Pons (tissue), 1 donor: ENCODE measurements around the gene HADHA.

Experiments used
- DNase-seq: peaks from one replicate; pipeline ENCODE4 v3.0.0-alpha.2; 2016; ENCODE audit warnings: low spot score

HADHA gene

DNA sequence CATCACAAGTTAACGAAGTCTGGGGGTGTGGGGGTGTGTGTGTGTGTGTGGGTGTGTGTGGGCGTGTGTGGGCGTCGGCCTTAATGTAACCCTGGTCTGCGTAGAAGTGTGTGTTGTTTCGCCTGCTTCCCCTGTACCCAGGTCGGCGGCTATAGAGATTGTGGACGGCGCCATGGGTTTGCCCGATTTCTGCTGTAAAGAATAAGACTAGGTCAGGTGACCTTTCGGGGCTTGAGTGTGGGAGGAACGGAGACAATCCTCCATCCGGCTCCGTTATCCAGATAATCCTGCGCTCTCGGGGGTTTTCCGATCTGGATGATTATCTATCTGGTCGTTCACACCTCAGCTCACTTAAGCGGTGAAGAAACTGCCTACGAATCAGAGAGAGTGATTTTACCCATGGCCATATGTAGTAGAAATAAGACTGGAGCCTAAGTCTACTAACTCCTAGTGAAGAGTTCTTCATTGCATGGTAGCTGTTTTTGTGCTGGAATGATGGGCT lies 850 bp upstream of the HADHA start:
- peak; percentile 74 for DNase-seq

DNA sequence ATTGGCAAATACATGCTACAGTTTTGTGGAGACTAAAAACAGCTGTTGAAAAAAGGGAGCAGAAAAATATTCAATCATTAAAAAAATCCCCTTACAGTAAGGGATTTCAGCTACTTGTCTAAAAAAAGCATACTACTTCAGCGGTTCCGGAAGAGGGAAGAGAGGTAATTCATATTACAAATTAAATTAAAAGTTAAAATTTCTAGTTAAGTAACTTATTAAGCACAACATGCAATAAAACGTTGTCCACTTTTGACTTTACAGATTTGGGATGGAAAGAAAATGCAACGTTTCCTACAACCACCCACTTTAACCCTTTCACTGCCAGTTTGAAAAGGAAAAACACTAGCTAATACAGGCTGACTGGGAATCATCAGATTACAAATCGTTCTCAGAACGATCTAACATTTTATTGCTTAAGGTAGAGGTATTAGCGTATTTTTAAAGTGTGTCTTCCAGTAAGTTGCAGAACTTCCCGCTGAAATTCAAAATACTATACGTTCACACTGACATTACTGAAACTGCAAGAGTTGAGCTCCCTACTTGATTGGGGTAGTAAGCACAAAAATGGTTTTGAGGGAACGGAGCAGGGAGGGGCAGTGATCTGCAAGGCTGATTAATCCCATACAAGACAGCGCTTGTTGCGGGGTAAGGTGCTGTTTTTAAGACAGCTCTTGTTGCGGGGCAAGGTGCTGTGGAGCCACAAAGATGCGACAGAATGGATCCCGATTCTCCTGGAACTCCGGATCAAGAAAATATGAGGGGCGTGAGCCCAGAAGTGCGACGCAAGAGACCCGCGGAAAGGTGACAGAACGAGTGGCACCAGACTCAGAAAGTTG lies 743 bp downstream of the HADHA start:
- DNase-seq: peak; percentile 67

- DNase-seq: no peak
Measured at GRCh38 chr2:26241928-26242436, 2.5 kb downstream of the HADHA start.

DNA sequence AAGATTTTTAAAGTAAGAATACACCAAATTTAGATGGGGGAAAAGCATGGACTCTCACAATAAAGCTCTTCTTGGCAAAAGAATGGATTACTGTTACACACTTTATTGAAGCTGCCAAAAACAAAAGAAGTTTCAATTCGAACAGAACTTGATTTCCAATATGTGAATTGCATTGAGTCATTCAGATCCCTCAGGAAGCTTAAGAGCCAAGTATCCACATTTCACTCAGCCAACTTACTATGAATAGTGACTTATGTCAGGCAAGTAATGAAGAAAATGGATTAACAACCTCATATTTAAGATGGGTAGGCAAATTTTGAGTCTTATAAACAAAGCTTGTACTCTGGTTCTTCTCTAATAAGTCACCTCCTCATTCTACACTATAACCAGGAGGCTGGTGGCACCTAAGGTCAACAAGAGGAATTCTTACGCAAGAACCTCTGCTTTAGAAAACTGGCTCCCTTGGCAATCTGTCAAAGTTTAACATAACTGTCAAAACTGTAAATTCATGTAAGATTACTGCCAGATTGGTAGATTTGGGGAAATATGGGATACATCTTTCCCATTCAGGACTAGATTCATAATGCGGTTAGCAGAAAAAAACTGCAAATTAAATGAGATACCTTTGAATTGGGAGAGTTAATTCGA lies 6.0 kb downstream of the HADHA start:
- DNase-seq: no peak

DNA sequence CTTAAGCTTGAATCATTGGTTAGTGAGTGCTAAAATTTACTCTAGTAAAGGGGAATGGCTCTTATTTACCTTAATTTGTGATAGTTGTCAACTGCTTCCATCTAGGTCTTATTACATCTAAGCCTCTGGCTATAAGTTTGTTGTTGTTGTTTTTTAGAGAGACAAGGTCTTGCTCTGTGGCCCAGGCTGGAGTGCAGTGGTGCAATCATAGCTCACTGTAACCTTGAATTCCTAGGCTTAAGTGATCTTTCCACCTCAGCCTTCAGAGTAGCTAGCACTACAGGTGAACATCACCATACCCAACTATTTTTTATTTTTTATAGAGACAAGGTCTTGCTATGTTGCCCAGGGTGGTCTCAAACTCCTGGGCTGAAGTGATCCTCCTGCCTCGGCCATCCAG lies 6.6 kb downstream of the HADHA start:
- DNase-seq: no peak

DNA sequence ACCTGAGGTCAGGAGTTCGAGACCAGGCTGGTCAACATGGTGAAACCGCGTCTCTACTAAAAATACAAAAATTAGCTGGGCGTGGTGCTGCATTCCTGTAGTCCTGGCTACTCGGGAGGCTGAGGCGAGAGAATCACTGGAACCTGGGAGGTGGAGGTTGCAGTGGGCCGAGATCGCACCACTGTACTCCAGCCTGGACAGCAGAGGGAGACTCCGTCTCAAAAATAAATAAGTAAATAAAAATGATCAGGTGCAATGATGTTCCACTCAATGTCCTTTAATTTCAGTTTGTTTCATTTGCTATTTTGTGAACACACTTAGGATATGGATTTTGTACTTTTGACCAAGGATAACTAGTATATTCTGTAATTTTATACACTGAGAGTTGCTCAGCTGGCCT lies 9.3 kb downstream of the HADHA start:
- no peak for DNase-seq

DNA sequence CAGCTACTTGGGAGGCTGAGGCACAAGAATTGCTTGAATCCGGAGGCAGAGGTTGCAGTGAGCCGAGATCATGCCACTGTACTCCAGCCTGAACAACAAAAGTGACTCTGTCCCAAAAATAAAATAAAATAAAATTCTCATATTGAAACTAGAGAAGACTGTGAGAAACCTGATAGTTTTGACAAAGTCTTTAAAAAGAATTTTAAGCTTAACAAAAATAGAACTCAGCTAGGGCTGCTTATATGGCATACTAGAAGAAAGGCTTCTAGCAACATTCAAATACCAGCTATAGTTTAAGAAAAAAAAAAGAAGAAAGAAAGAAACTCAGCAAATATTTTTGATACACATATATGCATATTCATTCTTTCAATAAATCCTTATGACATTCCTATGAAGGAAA lies 13.6 kb downstream of the HADHA start:
- DNase-seq: no peak

DNA sequence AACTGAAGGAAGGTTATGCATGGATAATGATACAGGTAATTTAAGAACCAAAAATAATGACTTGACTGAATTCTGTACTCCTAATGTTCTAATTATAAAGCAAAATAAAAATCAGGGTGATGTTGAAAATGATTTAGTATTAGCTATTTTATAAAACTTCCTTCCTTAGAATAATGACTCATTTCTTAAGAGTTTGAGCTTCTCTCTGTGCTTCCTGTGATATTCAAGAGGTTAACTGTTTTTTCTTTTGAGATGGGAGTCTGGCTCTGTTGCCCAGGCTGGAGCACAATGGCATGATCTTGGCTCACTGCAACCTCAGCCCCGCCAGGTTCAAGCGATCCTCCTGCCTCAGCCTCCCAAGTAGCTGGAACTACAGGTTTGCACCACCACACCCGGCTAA lies 14.8 kb downstream of the HADHA start:
- DNase-seq: no peak

GRCh38 chr2:26224095-26224494 lies 20.3 kb downstream of the HADHA start:
- no peak for DNase-seq

DNA sequence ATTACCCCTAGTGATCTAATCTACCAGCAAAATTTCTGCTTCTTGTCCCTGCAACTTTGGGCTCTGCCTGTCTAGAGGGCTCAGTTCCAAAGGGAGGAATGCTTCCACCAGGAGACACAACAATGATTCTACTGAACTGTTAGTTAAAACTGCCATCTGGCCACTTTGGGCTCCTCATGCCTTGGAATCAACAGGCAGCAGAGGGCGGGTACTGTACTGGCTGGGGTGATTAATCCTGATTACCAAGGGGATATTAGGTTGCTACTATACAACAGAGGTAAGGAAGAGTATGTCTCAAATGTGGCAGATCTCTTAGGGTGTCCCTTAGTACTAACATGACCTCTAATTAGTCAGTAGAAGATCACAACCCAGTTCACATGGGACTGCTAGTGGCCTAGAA lies 21.4 kb downstream of the HADHA start:
- peak; percentile 53 for DNase-seq

DNA sequence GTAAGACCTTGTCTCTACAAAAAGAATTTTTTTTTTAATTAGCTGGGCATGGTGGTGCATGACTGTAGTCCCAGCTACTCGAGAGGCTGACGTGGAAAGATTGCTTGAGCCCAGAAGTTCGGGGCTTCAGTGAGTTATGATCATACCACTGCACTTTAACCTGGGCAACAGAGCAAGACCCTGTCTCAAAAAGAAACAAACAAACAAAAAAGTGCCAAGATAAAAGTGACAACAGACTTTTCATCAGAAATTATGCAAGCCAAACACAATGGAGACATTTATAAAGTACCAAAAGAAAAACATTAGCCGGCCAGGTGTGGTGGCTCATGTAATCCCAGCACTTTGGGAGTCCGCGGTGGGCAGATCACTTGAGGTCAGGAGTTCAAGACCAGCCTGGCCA lies 26.7 kb downstream of the HADHA start:
- no peak for DNase-seq

- DNase-seq: no peak
Measured at GRCh38 chr2:26216587-26216986, 27.8 kb downstream of the HADHA start.

DNA sequence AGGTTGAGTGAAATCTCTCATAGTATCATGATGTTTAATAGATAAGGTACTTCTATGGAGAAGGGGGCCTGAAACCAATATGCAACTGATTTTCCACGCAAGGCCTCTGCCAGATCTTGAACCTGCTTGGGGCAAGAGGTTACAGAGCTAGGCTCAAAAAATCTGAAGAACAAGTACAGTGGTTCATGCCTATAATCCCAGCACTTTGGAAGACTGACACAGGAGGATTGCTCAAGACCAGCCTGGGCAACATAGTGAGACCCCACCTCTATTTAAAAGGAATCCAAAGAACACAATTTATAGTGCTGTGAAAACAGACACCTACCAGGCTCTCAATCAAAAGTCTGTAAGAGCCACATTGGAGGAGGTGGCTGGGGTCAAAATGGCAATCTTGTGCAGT lies 28.6 kb downstream of the HADHA start:
- no peak for DNase-seq

GRCh38 chr2:26214759-26215158 lies 29.7 kb downstream of the HADHA start:
- DNase-seq: no peak

DNA sequence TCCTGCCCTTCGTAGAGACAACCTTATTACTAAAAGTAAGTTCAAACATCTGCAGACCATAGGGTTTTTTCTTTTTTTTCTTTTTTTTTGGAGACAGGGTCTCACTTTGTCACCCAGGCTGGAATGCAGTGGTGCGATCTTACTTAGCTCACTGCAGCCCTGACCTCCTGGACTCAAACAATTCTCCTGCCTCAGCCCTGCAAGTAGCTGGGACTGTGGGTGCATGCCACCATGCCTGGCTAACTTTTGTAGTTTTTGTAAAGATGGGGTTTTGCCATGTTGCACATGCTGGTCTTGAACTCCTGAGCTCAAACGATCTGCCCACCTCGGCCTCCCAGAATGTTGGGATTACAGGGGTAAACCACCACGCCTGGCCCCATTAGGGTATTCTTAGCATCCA lies 32.4 kb downstream of the HADHA start:
- DNase-seq: no peak

- no peak for DNase-seq
Measured at GRCh38 chr2:26203906-26204305, 40.5 kb downstream of the HADHA start.

DNA sequence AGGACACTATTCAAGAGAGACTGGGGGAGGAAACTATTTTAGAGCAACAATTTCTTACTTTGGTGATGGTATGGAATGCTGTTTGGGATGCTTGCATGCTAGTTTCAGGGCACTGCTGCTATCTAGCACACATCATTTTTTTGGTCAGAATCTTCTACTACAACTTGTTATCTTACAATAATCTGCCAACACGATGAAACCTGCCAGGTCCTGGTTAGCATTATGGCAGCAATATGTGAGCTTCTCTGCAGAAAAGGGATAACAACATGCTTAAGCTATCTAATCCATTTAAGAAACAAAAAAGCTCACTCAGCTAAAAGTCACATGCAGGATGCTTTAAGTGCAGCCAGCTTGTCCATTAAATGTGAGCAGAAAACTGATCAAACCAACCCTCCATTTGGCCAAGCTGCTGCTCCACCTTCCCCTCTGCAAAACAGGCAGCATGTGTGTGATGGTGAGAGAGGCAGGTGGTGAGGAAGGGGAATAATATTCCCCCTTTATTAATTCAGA lies 41.4 kb downstream of the HADHA start:
- no peak for DNase-seq

DNA sequence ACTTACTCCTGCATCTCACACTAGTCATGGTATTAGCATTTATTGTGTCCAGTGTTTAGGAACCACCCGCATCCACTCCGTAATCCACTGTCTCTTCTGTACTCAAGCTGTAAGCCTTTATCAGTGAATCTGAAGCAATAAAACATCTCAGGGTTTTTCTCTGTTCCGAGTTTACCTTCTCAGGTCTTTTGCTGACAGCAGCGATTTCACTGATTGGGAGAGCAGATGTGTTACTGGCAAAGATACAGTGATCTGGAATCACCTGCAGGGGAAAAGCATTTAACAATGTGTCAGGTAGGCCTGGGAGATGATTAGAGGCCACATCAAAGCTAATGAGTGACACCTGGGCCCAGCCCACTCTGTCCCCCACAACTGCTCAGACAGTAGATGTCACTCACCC lies 46.9 kb downstream of the HADHA start:
- no peak for DNase-seq

GRCh38 chr2:26196683-26197418 lies 47.6 kb downstream of the HADHA start:
- peak; percentile 62 for DNase-seq

GRCh38 chr2:26195040-26195984 lies 49.1 kb downstream of the HADHA start:
- DNase-seq: no peak

DNA sequence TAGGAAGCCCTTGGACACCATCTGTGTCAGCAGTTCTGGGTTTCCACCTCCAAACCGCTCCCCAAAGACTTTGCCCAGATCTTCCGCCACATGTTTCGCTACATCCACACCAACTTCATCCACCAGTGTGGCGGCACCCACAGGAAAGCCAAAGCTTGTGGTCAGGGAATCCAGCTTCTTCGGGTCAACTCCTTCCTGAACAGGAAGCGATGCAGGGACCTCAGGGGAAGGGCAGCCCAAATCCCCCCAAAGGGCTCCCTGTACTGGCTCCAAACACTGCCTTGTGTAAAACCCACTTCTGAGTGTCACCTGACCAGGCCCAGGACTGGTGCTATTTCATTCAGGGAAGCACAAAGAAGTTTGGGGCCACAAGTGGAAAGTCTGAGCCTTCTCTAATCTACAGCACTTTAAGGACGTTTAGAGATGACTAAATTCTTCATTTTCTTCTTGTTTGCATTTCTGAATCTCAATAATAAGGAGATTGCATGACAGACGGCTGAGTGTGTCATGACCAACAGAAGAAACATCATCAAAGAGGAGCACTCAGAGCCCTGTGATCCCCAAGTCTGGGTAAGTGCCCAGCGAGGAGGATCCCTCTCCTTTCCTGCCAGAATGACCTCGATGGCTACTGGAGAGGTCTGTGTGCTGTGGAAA lies 50.7 kb downstream of the HADHA start:
- DNase-seq: no peak
